Prostate gland (tissue), 2 donors: ENCODE results near the gene DCAF10. TPM values are rescaled to one million over a fixed set of nuclear protein-coding genes. Genes with fewer than 3 reads are reported as not detected.

Experiments
- DNase-seq: peaks from one replicate; pipeline ENCODE4 v3.0.0-alpha.2; 2019; ENCODE audit warnings: low spot score
- H3K27ac ChIP-seq, 2 donors: fragments of 200-600 bp; sonication (generic); 2 replicates each; pipeline ENCODE4 v1.5.1; 2017 to 2019
- H3K27me3 ChIP-seq: fragments of 200-600 bp; sonication (generic); replicated peaks from 2 replicates; pipeline ENCODE4 v1.5.1; 2019; ENCODE audit not compliant: insufficient read depth
- H3K36me3 ChIP-seq, 2 donors: fragments of 200-600 bp; sonication (generic); 1 replicate in 1 of 2; 2 replicates in 1 of 2; pipeline versions ENCODE4 v1.5.1 to v1.8.1; 2017 to 2019
- H3K4me1 ChIP-seq: fragments of 200-600 bp; sonication (generic); replicated peaks from 2 replicates; pipeline ENCODE4 v1.5.1; 2019
- H3K4me3 ChIP-seq, 2 donors: fragments of 200-600 bp; sonication (generic); 2 replicates each; pipeline ENCODE4 v1.5.1; 2017 to 2019
- H3K9me3 ChIP-seq: fragments of 200-600 bp; sonication (generic); 2 replicates; pipeline ENCODE4 v1.5.1; 2017
- POLR2A ChIP-seq: fragments of 450-650 bp; IDR thresholded peaks from one replicate; pipeline ENCODE4 v1.6.1; 2016; ENCODE audit warnings: antibody characterized with exemption, mild to moderate bottlenecking
- POLR2AphosphoS5 ChIP-seq: sonication (generic); formaldehyde crosslinking; IDR thresholded peaks from one replicate; pipeline ENCODE4 v1.6.1; 2017; ENCODE audit warnings: antibody characterized with exemption
- WGBS: methylation state at CpG from one replicate; pipeline ENCODE4 v1.1.5; 2018; 5-methylcytosine and 5-hydroxymethylcytosine counted together
- intact Hi-C: fragments of 100-400 bp; cut with DNase I; formaldehyde crosslinking; loops from one replicate; pipeline ENCODE4 v1.14.2; 2022
- total RNA-seq, 2 donors: library from RNA; depleted of rRNA; stranded (reverse); fragments of >200 nt; gene quantifications; one replicate each; pipeline ENCODE4 v1.1.0, GENCODE V29; 2016
- TF ChIP-seq, protein P1 (sequence below), 4 experiments: fragments of 200-600 bp in 2 of 4; fragments of 450-650 bp in 2 of 4; sonication (generic) in 2 of 4; IDR thresholded peaks; 1 replicate in 3 of 4; 2 replicates in 1 of 4; pipeline ENCODE4 v1.5.1; 2016 to 2019; ENCODE audit warnings: antibody characterized with exemption in 4 of 4, mild to moderate bottlenecking in 2 of 4, moderate library complexity in 2 of 4

The DCAF10 gene
- total RNA-seq, 2 donors from 2014 or later: 24.2 to 30.5 TPM

- TF ChIP-seq, protein P1, sequence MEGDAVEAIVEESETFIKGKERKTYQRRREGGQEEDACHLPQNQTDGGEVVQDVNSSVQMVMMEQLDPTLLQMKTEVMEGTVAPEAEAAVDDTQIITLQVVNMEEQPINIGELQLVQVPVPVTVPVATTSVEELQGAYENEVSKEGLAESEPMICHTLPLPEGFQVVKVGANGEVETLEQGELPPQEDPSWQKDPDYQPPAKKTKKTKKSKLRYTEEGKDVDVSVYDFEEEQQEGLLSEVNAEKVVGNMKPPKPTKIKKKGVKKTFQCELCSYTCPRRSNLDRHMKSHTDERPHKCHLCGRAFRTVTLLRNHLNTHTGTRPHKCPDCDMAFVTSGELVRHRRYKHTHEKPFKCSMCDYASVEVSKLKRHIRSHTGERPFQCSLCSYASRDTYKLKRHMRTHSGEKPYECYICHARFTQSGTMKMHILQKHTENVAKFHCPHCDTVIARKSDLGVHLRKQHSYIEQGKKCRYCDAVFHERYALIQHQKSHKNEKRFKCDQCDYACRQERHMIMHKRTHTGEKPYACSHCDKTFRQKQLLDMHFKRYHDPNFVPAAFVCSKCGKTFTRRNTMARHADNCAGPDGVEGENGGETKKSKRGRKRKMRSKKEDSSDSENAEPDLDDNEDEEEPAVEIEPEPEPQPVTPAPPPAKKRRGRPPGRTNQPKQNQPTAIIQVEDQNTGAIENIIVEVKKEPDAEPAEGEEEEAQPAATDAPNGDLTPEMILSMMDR (IDR thresholded peaks at IDR 0.05): no peak
- no peak for TF ChIP-seq POLR2A
- no peak for TF ChIP-seq POLR2AphosphoS5
- WGBS: 91% methylated on average over 3 of the region's 3 CpGs
Measured at GRCh38 chr9:37839496-37840461, 39.2 kb downstream of the DCAF10 start.

DNA sequence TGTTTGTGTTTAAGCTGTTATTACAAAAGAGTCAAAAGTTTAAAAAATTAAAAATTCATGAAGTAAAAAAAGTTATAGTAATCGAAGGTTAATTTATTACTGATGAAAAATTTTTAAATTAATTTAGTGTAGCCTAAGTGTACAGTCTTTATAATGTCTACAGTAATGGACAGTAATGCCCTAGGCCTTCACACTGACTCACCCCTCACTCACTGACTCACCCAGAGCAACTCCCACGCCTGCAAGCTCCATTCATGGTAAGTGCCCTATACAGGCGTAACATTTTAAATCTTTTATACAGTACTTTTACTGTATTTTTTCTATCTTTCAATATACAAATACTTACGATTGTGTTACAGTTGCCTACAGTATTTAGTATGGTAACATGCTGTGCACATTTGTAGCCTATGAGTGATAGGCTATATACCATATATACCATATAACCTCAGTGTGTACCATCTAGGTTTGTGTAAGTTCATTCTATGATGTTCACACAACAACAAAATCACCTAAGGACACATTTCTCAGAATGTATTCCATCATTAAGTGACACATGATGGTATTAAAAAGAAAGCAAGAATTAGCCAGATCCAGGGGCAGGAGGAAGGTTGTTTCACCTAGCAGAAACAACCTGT lies 40.1 kb downstream of the DCAF10 start:
- Histone ChIP-seq H3K4me1 (no peaks in the 10 kb centered on the region), H3K4me3 (no peak overlapping the region), H3K36me3 (no peaks in the 10 kb centered on the region), H3K27me3 (no peaks in the 10 kb centered on the region), H3K9me3 (no peaks in the 10 kb centered on the region), H3K27ac (no peak overlapping the region)
- 78% methylated on average over 4 of the region's 4 CpGs for WGBS
- intact Hi-C loops: no loop called here
- TF ChIP-seq POLR2A: no peak
- TF ChIP-seq POLR2AphosphoS5: no peak
- TF ChIP-seq, protein P1 (IDR thresholded peaks at IDR 0.05): no peak
- DNase-seq: no peak

More at GRCh38 chr9:37839496-37840461, 39.2 kb downstream of the DCAF10 start:
- Histone ChIP-seq H3K4me1 (no peaks in the 10 kb centered on the region), H3K36me3 (no peaks in the 10 kb centered on the region), H3K27me3 (no peaks in the 10 kb centered on the region), H3K27ac (no peak overlapping the region), H3K9me3 (no peaks in the 10 kb centered on the region), H3K4me3 (no peak overlapping the region)
- intact Hi-C loops: no loop called here
- no peak for DNase-seq

GRCh38 chr9:37852222-37852621 lies 51.6 kb downstream of the DCAF10 start:
- Histone ChIP-seq H3K36me3 (no peaks in the 10 kb centered on the region), H3K4me3 (no peak overlapping the region), H3K9me3 (no peaks in the 10 kb centered on the region), H3K4me1 (no peaks in the 10 kb centered on the region), H3K27me3 (no peaks in the 10 kb centered on the region), H3K27ac (no peak overlapping the region)
- DNase-seq: no peak
- WGBS: 96% methylated on average over 2 of the region's 2 CpGs
- TF ChIP-seq, protein P1 (IDR thresholded peaks at IDR 0.05): no peak
- TF ChIP-seq POLR2A (no peak), POLR2AphosphoS5 (no peak)
- intact Hi-C loops: no loop called here

DNA sequence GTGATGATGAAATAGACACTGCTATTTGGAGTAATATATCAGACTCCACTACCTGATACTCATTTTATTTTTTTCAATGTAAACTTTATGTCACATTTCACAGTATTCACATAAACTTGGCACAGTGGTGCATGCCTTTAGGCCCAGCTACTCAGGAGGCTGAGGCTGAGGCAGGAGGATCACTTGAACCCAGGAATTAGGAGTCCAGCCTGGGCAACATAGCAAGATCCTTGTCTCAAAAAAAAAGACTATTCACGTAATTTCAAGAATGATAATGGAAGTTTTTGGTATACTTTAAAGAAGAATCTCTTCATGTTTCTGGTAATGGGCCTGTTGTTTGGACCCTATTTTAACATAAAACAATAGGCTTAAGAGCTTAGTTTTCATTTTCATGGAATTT lies 56.0 kb downstream of the DCAF10 start:
- Histone ChIP-seq H3K36me3 (no peaks in the 10 kb centered on the region), H3K4me1 (no peaks in the 10 kb centered on the region), H3K4me3 (no peak overlapping the region), H3K27me3 (no peaks in the 10 kb centered on the region), H3K27ac (no peak overlapping the region), H3K9me3 (no peaks in the 10 kb centered on the region)
- intact Hi-C loops: no loop called here
- no peak for TF ChIP-seq POLR2AphosphoS5
- TF ChIP-seq, protein P1 (IDR thresholded peaks at IDR 0.05): no peak
- TF ChIP-seq POLR2A: no peak
- 92% methylated on average over 1 of the region's 1 CpG for WGBS
- no peak for DNase-seq
